Activated B cell treated with CpG ODN at 0.5 μM for 24 hours (primary cell): ENCODE data around the gene CACNB1. TPM values are rescaled to one million over a fixed set of nuclear protein-coding genes. Genes with fewer than 3 reads are reported as not detected.

ENCODE experiments used
- ATAC-seq: fragments of 200-7000 bp; cut with Tn5 transposase; one replicate; pipeline ENCODE4 v1.10.0; 2021; ENCODE audit warnings: low read depth, mild to moderate bottlenecking, moderate library complexity
- CTCF ChIA-PET: fragments of 350-600 bp; sonication (Branson Sonifier 250); formaldehyde crosslinking; loops from one replicate; lab custom pipeline; 2021; ENCODE audit warnings: antibody characterized with exemption; lab: Charles Lee
- POLR2A ChIA-PET: fragments of 350-600 bp; sonication (Branson Sonifier 250); formaldehyde crosslinking; loops from one replicate; lab custom pipeline; 2021; ENCODE audit warnings: antibody characterized with exemption; lab: Charles Lee
- DNase-seq: peaks from one replicate; pipeline ENCODE4 v3.0.0; 2022
- H3K27ac Mint-ChIP-seq: one replicate; pipeline ENCODE4 v1.8.0; 2020; ENCODE audit warnings: mixed read lengths
- H3K27me3 Mint-ChIP-seq: one replicate; pipeline ENCODE4 v1.8.0; 2021; ENCODE audit warnings: mixed read lengths
- H3K36me3 Mint-ChIP-seq: one replicate; pipeline ENCODE4 v1.8.0; 2021; ENCODE audit warnings: low read depth, mixed read lengths
- H3K4me1 Mint-ChIP-seq: one replicate; pipeline ENCODE4 v1.8.0; 2021; ENCODE audit warnings: mixed read lengths
- H3K4me3 Mint-ChIP-seq: one replicate; pipeline ENCODE4 v1.8.0; 2020; ENCODE audit warnings: mild to moderate bottlenecking, mixed read lengths
- H3K9me3 Mint-ChIP-seq: one replicate; pipeline ENCODE4 v1.8.0; 2020; ENCODE audit warnings: mixed read lengths
- CTCF ChIP-seq: fragments of 200-600 bp; IDR thresholded peaks from one replicate; pipeline ENCODE4 v1.8.0; 2022; ENCODE audit warnings: antibody characterized with exemption, mild to moderate bottlenecking
- intact Hi-C: fragments of 100-400 bp; cut with micrococcal nuclease; formaldehyde crosslinking; loops from one replicate; pipeline ENCODE4 v1.15.1; 2024
- total RNA-seq: library from RNA; stranded (reverse); gene quantifications from 2 replicates; pipeline ENCODE4 v1.2.3, GENCODE V29; 2022

Gene CACNB1
- total RNA-seq, 1 donor from 2014 or later: 5.7 TPM

GRCh38 chr17:39175695-39176093 is 21.8 kb downstream of the CACNB1 start:
- CTCF ChIA-PET: interaction anchor here (0.6 to 6.4 kb wide), 9 partner anchors 10 to 321 kb away, joined by 3 to 49 read pairs (median 6); partner anchors contain the start of genes ARL5C and RPL19
- H3K4me3 Mint-ChIP-seq: no peak overlapping the region
- POLR2A ChIA-PET: interaction anchor here (0.6 to 2.0 kb wide), 3 partner anchors 9 to 29 kb away, joined by 3 to 6 read pairs (median 3); partner anchors contain the start of gene RPL19
- no peak for DNase-seq
- peaks cover 2% of the 10 kb centered on the region for H3K36me3 Mint-ChIP-seq
- peaks cover 5% of the 10 kb centered on the region for H3K4me1 Mint-ChIP-seq
- TF ChIP-seq CTCF: no peak
- H3K9me3 Mint-ChIP-seq: no peaks in the 10 kb centered on the region
- ATAC-seq: no peak
- intact Hi-C loops: loop anchor here (1.0 kb wide), 1 partner anchor 192 kb away; no protein-coding TSS in a partner anchor
- no peak overlapping the region for H3K27ac Mint-ChIP-seq
- H3K27me3 Mint-ChIP-seq: peaks cover 14% of the 10 kb centered on the region

DNA sequence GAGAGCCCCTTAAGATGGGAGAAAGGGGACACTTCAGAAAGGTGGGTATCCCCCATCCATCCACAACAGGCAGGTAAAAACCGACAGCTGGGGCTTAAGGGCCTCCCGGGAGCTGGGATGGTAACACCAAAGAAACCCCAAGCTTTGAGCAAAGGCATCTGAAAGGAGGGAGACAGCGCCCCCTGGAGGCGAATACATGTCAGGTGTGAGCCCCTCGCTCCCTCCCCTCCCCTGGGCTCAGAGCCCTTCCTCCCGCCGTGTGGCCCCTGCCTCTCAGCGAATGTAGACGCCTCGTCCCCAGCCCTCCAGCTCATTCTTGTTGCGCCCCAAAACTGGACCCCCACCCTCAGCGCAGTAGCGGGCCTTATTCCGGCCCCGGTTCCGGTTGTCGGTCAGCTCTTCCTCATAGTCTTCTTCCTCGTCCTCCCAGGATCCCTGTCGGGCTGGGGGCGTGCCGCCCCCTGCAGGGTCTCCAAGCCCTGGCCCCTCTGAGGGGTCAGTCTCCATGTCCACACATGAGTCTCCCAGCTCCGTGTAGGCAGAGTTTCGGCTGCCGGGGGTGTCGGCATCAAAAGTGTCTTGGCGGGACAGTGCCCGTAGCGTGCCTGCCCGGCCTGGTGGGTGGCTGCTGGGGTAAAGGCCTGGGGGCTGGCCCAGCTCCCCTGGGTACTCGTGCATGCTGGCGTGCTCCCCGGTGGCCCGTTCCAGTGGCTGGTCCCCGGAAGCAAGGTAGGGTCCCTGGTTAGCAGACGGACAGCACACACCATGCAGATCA is 22.4 kb downstream of the CACNB1 start:
- Mint-ChIP-seq H3K36me3 (peaks cover 2% of the 10 kb centered on the region), H3K27me3 (peaks cover 19% of the 10 kb centered on the region), H3K27ac (no peak overlapping the region), H3K9me3 (no peaks in the 10 kb centered on the region), H3K4me3 (peak overlapping the region; percentile 60), H3K4me1 (peaks cover 5% of the 10 kb centered on the region)
- TF ChIP-seq CTCF: no peak
- DNase-seq (peak; percentile 55), ATAC-seq (peak; percentile 85)
- ChIA-PET CTCF (interaction anchor here (1.0 to 6.4 kb wide), 10 partner anchors 9 to 321 kb away, joined by 3 to 49 read pairs (median 6); partner anchors contain the start of genes ARL5C and RPL19), POLR2A (interaction anchor here (0.6 to 2.0 kb wide), 3 partner anchors 25 to 208 kb away, joined by 3 to 6 read pairs (median 3); partner anchors contain the start of genes FBXO47 and RPL19)
- intact Hi-C loops: loop anchor here (1.0 kb wide), 1 partner anchor 192 kb away; no protein-coding TSS in a partner anchor

- DNase-seq (no peak), ATAC-seq (no peak)
- ChIA-PET CTCF (interaction anchor here (1.4 to 6.4 kb wide), 7 partner anchors 8 to 191 kb away, joined by 3 to 49 read pairs (median 14); partner anchors contain the start of gene ARL5C), POLR2A (interaction anchor here (0.7 kb wide), 2 partner anchors 9 to 58 kb away, joined by 3 to 9 read pairs; no protein-coding TSS in a partner anchor)
- TF ChIP-seq CTCF: no peak
- Mint-ChIP-seq H3K27ac (no peak overlapping the region), H3K4me3 (no peak overlapping the region), H3K27me3 (peaks cover 23% of the 10 kb centered on the region), H3K4me1 (peaks cover 5% of the 10 kb centered on the region), H3K36me3 (peaks cover 2% of the 10 kb centered on the region), H3K9me3 (no peaks in the 10 kb centered on the region)
- intact Hi-C loops: no loop called here
Observed at GRCh38 chr17:39173526-39174274, 23.8 kb downstream of the CACNB1 start.

- Mint-ChIP-seq H3K4me3 (no peak overlapping the region), H3K36me3 (peaks cover 2% of the 10 kb centered on the region), H3K27me3 (peaks cover 27% of the 10 kb centered on the region), H3K27ac (no peak overlapping the region), H3K4me1 (peaks cover 5% of the 10 kb centered on the region), H3K9me3 (no peaks in the 10 kb centered on the region)
- ATAC-seq: no peak
- intact Hi-C loops: no loop called here
- ChIA-PET POLR2A (interaction anchor here (0.7 kb wide), 2 partner anchors 8 to 59 kb away, joined by 3 to 9 read pairs; no protein-coding TSS in a partner anchor), CTCF (interaction anchor here (1.4 to 6.4 kb wide), 4 partner anchors 7 to 190 kb away, joined by 3 to 49 read pairs (median 34); partner anchors contain the start of gene ARL5C)
- DNase-seq: no peak
- TF ChIP-seq CTCF: no peak
Observed at GRCh38 chr17:39173080-39173479, 24.4 kb downstream of the CACNB1 start.
